B cell (primary cell): ENCODE results near the gene MICU1. TPM values are rescaled to one million over a fixed set of nuclear protein-coding genes. Genes with fewer than 3 reads are reported as not detected.

Experiments
- ATAC-seq: fragments of 200-7000 bp; cut with Tn5 transposase; one replicate; pipeline ENCODE4 v1.10.0; 2021; ENCODE audit warnings: low read depth, mild to moderate bottlenecking, moderate number of reproducible peaks, moderate library complexity
- CTCF ChIA-PET: fragments of 350-600 bp; sonication (Branson Sonifier 250); formaldehyde crosslinking; loops from one replicate; lab custom pipeline; 2021; ENCODE audit warnings: antibody characterized with exemption, inconsistent platforms; lab: Charles Lee
- POLR2A ChIA-PET: fragments of 350-600 bp; sonication (Branson Sonifier 250); formaldehyde crosslinking; loops from one replicate; lab custom pipeline; 2021; ENCODE audit warnings: antibody characterized with exemption; lab: Charles Lee
- DNase-seq: peaks from one replicate; pipeline ENCODE4 v3.0.0; 2013
- H2AFZ ChIP-seq: 2 replicates; pipeline ENCODE4 v1.6.1; 2012; ENCODE audit warnings: mild to moderate bottlenecking, low read depth, low read length; ENCODE audit not compliant: insufficient read depth, poor library complexity, severe bottlenecking
- H3K27ac ChIP-seq, 2 donors: 1 replicate in 1 of 2; 2 replicates in 1 of 2; pipeline ENCODE4 v1.5.1; 2012 to 2013; ENCODE audit warnings: low read length in 2 of 2, mild to moderate bottlenecking in 2 of 2, moderate library complexity in 1 of 2
- H3K27me3 ChIP-seq, 4 experiments: fragments of 200-600 bp in 1 of 4; sonication (generic) in 1 of 4; replicated peaks in 1 of 4; 1 replicate in 2 of 4; 2 replicates in 2 of 4; pipeline versions ENCODE4 v1.6.1 to v1.7.0; 2013 to 2016; ENCODE audit warnings: low read length in 3 of 4, mild to moderate bottlenecking in 2 of 4, mixed read lengths in 1 of 4, moderate library complexity in 1 of 4; ENCODE audit not compliant: insufficient read depth in 4 of 4, control insufficient read depth in 3 of 4; ENCODE audit errors: control extremely low read depth in 1 of 4
- H3K36me3 ChIP-seq, 2 experiments: replicated peaks in 1 of 2; 1 replicate in 1 of 2; 2 replicates in 1 of 2; pipeline versions ENCODE4 v1.6.1 to v1.7.1; 2013; ENCODE audit warnings: low read length in 1 of 2; ENCODE audit not compliant: insufficient read depth in 2 of 2, control insufficient read depth in 1 of 2; ENCODE audit errors: control extremely low read depth in 1 of 2, extremely low read depth in 1 of 2
- H3K4me1 ChIP-seq, 2 donors: fragments of 200-600 bp in 1 of 2; sonication (generic) in 1 of 2; 1 replicate in 1 of 2; 2 replicates in 1 of 2; pipeline versions ENCODE4 v1.5.1 to v1.6.1; 2013 to 2017; ENCODE audit warnings: low read length in 2 of 2; ENCODE audit not compliant: control insufficient read depth in 2 of 2, insufficient read depth in 2 of 2
- H3K4me2 ChIP-seq: replicated peaks from 2 replicates; pipeline ENCODE3; 2012; ENCODE audit warnings: mild to moderate bottlenecking, low read depth, low read length; ENCODE audit not compliant: poor library complexity, severe bottlenecking
- H3K4me3 ChIP-seq, 5 experiments: fragments of 200-600 bp in 1 of 5; sonication (generic) in 1 of 5; 1 replicate in 3 of 5; 2 replicates in 2 of 5; pipeline versions ENCODE4 v1.5.1 to v1.7.0; 2011 to 2016; ENCODE audit warnings: low read length in 4 of 5, mild to moderate bottlenecking in 4 of 5, low read depth in 2 of 5, control low read depth in 1 of 5, moderate library complexity in 1 of 5; ENCODE audit not compliant: insufficient read depth in 1 of 5; ENCODE audit errors: control extremely low read depth in 1 of 5, extremely low read depth in 1 of 5
- H3K79me2 ChIP-seq: fragments of 200-600 bp; sonication (generic); one replicate; pipeline ENCODE4 v1.6.0; 2016; ENCODE audit warnings: low read length; ENCODE audit not compliant: control insufficient read depth, insufficient read depth
- H3K9ac ChIP-seq: fragments of 200-600 bp; sonication (generic); 2 replicates; pipeline ENCODE4 v1.6.1; 2017; ENCODE audit warnings: mild to moderate bottlenecking, low read length, moderate library complexity
- H3K9me3 ChIP-seq, 3 donors: one replicate each; pipeline versions ENCODE4 v1.6.1 to v1.7.1; 2013; ENCODE audit warnings: low read length in 2 of 3; ENCODE audit not compliant: control insufficient read depth in 2 of 3, insufficient read depth in 1 of 3; ENCODE audit errors: control extremely low read depth in 1 of 3
- H4K20me1 ChIP-seq: 2 replicates; pipeline ENCODE4 v1.6.0; 2012; ENCODE audit warnings: mild to moderate bottlenecking, low read length; ENCODE audit not compliant: insufficient read depth, control insufficient read depth, poor library complexity, severe bottlenecking
- H3K27ac Mint-ChIP-seq: one replicate; pipeline ENCODE4 v1.8.0; 2021; ENCODE audit warnings: mixed read lengths
- H3K27me3 Mint-ChIP-seq: one replicate; pipeline ENCODE4 v1.8.0; 2021; ENCODE audit warnings: mixed read lengths
- H3K4me1 Mint-ChIP-seq: one replicate; pipeline ENCODE4 v1.8.0; 2021; ENCODE audit warnings: mixed read lengths
- H3K4me3 Mint-ChIP-seq: one replicate; pipeline ENCODE4 v1.8.0; 2021; ENCODE audit warnings: mixed read lengths
- H3K9me3 Mint-ChIP-seq: one replicate; pipeline ENCODE4 v1.8.0; 2022; ENCODE audit warnings: mixed read lengths; ENCODE audit not compliant: insufficient read depth
- CTCF ChIP-seq: fragments of 200-600 bp; IDR thresholded peaks from one replicate; pipeline ENCODE4 v1.8.0; 2022; ENCODE audit warnings: antibody characterized with exemption, mild to moderate bottlenecking
- EZH2 ChIP-seq: IDR thresholded peaks from 2 replicates; pipeline ENCODE4 v1.6.1; 2012; ENCODE audit warnings: borderline replicate concordance, low read depth, mild to moderate bottlenecking, moderate library complexity, low read length; ENCODE audit not compliant: insufficient read depth, poor library complexity, severe bottlenecking
- whole genome bisulfite sequencing: methylation state at CpG from one replicate; pipeline ENCODE4 v1.1.5; 2013; ENCODE audit warnings: missing lambda C conversion rate; ENCODE audit not compliant: insufficient coverage; 5-methylcytosine and 5-hydroxymethylcytosine counted together
- intact Hi-C: fragments of 100-400 bp; cut with micrococcal nuclease; formaldehyde crosslinking; loops from one replicate; pipeline ENCODE4 v1.10.0; 2022
- polyA plus RNA-seq: library from polyadenylated mRNA; depleted of rRNA; stranded (reverse); fragments of >200 nt; gene quantifications from 2 replicates; pipeline ENCODE4 v1.2.3, GENCODE V29; 2012
- total RNA-seq, 2 donors: library from RNA; stranded (reverse); fragments of 120-200 nt in 1 of 2; gene quantifications; 1 replicate in 1 of 2; 2 replicates in 1 of 2; pipeline versions ENCODE4 v1.2.3 to v1.2.4, GENCODE V29; 2013 to 2022

Gene MICU1
- total and polyA plus RNA-seq, 2 donors (not counting 1 experiment from before 2014, with no cell fraction given): 12.0 to 34.7 TPM

- Mint-ChIP-seq H3K27me3 (no peaks in the 10 kb centered on the region), H3K4me3 (peak overlapping the region; percentile 60), H3K4me1 (peaks cover 69% of the 10 kb centered on the region), H3K27ac (peak overlapping the region; percentile 86), H3K9me3 (no peaks in the 10 kb centered on the region)
- intact Hi-C loops: loop anchor here (1.0 to 5.0 kb wide), 5 partner anchors 15 to 248 kb away; partner anchors contain the start of gene SPOCK2
- Histone ChIP-seq H3K4me3 (peak overlapping the region in 2 of 5 experiments; percentile 16 to 17), H3K4me1 (peaks cover 63 to 72% of the 10 kb centered on the region in 2 donors), H3K79me2 (peaks cover 2% of the 10 kb centered on the region), H4K20me1 (peaks cover 2% of the 10 kb centered on the region), H3K36me3 (peaks cover 0 to 24% of the 10 kb centered on the region in 2 experiments), H3K9me3 (no peaks in the 10 kb centered on the region), H3K27ac (peak overlapping the region; percentile 86 to 93), H3K27me3 (no peaks in the 10 kb centered on the region), H3K9ac (peak overlapping the region; percentile 28), H3K4me2 (peak overlapping the region; percentile 66), H2AFZ (peak overlapping the region; percentile 3)
- no peak for TF ChIP-seq CTCF
- TF ChIP-seq EZH2: no peak
- POLR2A ChIA-PET: interaction anchor here (0.5 to 6.2 kb wide), 17 partner anchors 12 to 287 kb away, joined by 3 to 73 read pairs (median 5); partner anchors contain the start of gene DDIT4
- peak; percentile 21 for ATAC-seq
- no peak for DNase-seq
- WGBS: 23% methylated on average over 19 of the region's 20 CpGs
- CTCF ChIA-PET: interaction anchor here (0.5 to 13.9 kb wide), 35 partner anchors 8 to 439 kb away, joined by 3 to 333 read pairs (median 6); partner anchors contain the start of genes ANAPC16, ASCC1 and DDIT4
Observed at GRCh38 chr10:72335394-72336258, 290.3 kb downstream of the MICU1 start.
